Activated CD4-positive, CD25-positive, alpha-beta regulatory T cell (primary cell): Measurements from ENCODE around the gene ANXA2.
"Not testable (repeated sequence)": the region's sequence is repeated elsewhere in the genome, so short reads cannot be mapped to it uniquely, and the experiment has no call there.

ENCODE experiments used
- DNase-seq, 4 experiments: peaks; one replicate each; lab custom pipeline; 2025; lab: John Stamatoyannopoulos, UW

Gene ANXA2

DNA sequence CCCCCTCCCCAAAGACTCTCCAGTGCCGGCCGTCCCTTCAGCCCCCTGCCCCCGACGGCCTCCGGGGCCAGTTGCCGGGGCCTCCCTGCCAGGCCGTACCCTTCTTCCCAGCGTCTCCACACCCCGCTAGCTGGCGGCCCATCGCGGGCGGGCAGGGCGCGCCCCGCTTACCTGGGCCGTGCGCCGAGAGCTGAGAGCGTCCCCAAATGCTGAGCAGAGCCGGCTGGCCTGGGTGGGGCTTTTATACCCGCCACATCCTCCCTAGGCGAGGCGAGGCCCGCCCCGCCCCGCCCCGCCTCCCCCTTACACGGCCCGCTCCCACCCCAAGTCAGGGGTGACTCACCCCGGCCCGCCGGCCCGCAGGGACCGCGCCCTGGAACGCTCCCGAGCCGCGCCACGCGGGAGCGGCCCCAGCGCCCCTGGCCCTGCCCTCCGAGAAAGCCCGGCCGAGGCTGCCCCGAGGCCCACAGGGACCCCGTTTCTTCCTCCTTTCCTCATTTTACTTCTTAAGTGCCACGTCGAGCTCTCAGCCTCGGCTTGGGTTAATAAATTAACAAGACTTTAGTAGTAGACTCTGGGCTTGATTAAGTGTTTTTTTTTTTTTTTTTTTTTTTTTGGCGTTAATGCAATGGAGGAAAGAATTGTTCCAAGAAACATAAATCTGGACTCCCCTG lies at the start of gene ANXA2:
ANXA2 (minus strand) TSS at position 215 of the 674 bp plus-strand sequence. CDS start 11,911 bp downstream, outside the sequence.
- peak; percentile 57 to 85 (median 74) for DNase-seq

DNA sequence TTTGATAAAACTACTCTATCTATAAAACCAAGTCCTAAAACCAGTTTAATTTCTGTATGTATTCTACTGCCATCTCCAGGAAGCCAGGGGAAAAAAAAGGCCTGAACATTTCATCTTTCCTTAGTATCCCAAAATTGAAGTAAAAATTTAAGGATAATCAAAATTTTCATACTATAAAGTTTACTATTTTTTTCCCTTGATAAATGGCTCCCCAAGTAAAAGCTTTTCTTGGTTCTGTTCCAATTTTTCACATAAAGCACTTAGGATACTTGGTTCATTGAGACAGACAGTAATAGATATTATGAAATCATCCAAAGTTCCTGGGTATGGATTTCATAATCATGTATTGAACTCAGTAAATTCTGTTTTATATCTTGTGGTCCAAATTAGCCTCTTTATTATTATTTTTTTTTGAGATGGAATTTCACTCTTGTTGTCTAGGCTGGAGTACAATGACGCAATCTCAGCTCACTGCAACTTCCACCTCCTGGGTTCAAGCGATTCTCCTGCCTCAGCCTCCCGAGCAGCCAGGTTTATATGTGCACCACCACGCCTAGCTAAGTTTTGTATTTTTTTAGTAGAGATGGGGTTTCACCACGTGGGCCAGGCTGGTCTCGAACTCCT lies 46.6 kb upstream of the ANXA2 start:
- DNase-seq, result no peak

DNA sequence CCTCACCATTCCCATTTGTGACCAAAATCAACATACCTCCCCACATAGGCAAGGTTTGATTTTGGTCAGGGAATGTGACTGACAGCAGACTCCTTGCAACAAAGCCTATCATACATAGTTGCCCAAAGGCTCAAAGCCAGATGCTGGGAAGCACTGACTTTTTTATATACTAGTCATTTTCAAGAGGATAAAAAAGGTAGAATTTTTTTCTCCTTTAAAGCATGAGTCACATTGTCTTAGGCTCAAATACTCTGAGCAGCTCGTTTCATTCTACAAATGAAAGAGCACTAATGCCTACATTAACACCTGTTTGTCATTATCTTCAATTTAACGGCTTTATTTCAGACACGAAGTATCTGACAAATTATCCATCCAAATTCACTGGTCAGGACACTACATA lies 45.0 kb upstream of the ANXA2 start:
- DNase-seq, result no peak

DNA sequence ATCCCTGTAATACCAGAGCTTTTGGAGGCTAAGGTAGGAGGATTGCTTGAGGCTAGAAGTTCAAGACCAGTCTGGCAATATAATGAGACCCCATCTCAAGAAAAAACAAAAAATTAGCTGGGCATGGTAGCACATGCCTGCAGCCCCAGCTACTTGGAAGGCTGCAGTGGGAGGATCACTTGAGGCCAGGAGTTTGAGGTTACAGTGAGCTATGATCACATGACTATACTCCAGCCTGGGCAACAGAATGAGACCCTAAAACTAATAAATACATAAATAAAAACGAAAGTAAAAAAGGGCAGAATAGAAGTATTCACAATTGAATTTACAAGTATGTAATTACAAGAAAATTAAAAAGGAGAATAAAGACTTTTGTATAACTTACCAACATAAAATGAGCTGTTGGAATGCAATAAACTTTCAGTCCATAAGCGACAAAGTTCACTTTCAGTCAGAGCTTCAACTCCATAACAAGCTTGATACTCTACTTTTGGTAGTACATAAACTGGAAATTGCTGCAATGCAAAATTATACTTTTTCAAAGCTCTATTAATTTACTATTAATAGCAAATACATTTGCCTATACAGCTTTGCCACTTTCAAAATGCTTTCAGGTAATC lies 44.4 kb upstream of the ANXA2 start:
- DNase-seq, result no peak

DNA sequence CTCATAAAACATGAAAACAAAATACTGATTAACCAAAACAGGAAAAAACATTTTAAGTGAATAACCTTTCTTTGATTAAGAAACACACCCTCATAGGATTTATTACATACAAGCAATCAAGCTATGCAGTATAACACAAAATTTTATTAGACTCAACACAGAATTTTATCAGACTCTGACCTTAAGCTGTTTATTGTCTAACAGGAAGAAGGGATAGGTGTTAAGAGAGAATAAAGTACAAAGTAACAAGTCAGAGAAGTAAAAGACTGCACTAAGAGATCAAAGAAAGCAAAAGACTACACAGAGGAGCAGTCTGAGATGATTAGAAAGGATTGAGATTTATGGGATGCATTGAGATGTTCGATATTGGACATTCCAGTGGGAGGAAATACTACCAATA lies 43.5 kb upstream of the ANXA2 start:
- no peak for DNase-seq

DNA sequence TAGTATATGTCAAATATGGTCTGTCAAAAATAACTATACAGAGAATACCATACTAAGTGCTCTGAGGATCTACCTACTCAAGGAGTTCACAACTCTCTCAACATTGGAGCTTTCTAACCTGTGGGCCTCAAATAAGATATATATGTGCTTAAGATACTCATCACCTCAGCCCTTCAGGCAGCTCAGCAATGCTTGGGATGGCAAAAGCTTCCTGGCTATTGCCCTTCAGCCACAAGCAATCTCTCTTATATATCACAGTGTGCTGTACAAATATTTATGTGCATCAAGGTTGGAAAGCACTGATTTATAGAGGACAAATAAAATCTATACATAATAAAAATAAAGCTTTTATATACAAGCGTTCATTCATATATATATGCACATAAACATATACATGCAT lies 40.9 kb upstream of the ANXA2 start:
- no peak for DNase-seq

DNA sequence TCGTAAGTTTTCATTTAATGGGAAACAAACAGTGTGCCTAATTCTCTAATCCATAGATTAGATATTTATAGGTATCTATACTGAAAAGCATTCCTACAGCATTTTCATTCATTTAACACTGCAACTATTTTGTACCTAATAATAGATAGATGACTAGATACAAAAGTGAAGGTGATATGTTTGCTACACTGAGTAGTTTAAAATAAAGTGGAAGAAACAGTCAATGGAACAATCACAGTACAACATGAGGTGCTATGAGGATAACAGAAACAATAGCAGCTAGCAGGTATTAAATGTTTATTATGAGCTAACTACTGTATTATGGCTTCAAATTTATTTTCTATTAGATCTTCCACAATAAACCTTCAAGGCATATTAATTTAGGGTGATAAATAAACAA lies 31.1 kb upstream of the ANXA2 start:
- no peak for DNase-seq

DNA sequence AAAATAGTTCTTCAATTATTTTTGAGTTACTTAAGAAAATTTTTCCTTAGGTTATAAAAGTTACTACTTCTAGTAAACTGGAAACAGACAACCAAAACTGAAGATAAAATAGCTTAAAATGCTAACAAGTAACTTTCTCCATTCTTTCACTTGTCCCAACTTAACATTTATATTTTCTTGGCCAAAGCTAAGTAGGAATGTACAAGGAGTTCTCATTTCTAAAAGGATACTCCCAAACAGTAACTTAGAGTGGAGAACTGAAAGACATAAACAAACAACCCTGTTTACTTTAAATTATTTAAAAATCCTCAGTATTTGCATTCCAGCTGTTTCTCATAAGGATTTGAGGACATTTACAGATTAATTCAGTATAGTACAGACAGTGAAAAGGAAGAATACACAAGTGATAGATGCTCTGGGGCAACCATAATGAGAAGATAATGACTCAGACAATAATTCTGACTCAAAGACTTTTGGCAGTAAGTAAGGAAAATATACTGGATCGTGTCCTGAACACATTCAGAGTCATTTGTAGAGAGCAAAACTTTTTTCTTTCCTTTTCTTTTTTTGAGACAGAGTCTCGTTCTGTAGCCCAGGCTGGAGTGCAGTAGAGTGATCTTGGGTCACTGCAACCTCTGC lies 29.2 kb upstream of the ANXA2 start:
- DNase-seq, result no peak

DNA sequence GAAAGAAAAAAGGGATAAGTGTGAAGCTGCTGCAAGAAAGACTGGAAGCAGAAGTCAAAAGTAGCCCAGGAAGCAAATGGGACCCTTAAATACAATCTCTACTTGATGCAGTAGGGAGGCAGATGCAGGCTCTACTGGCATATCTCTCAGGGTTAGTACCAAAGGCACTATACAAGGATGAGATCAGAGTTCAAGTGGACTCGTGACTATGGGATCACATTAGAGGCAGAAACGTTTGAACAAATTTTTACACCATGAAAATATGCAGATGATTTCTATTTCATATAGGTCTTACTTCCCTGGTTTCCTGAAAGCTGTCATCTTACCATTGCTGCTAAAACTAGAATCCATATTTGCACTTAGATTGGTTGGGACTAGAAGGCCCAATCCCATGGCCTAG lies 27.7 kb upstream of the ANXA2 start:
- no peak for DNase-seq

DNA sequence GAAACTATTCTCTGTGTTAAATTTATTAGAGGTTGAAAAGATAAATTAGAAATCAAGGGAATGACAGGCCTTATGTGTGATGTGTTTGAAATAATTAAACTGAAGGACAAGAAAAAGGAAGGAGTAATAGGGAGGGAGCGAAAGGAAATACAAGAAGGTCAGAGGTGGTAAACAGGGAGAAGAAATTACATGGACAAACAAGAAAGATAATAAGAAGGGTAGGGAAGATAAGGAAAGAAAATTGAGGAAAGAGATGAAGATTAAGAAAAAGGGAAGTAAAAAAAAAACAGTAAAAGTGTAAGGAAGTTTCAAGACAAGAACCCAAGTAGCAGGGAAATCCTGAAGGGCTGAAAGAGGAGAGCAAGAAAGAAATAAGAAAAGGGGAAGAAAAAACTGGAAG lies 26.2 kb upstream of the ANXA2 start:
- DNase-seq, result no peak

DNA sequence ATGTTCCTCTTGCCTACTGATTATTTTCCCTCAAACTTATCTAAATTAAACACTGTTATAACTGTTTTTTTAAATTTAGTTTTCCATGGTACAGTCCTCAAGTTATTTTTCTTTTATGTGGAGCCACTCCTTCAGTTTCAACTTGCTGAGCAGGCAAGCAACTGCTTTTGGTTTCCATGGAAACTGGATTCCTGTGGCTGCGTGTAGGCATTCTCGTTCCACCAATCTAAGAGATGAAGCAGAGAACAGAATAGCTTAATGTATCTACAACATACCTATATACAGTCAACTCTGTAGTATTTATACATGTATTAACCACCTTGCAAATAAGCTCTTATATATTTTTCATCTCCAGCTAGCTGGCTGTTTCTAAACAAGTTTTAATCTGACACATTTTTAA lies 25.8 kb upstream of the ANXA2 start:
- DNase-seq, result no peak

DNA sequence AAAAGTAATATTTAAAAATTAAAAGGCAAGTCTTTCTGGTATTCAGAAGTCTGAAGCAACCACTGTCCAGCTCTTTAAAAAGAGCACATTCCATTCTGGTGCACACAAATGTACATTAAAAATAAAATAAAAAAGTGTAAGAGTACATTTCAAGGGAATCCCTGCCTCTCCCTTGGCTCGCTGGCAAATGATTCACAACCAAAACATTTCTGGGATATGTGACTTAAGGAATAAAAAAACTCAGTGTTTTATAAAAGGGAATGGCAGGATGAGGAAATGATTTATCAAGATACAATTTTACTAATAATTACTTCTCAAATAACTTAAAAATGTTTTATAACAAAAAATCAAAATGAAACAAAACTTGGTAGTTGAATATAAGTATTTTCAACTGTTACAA lies 23.8 kb upstream of the ANXA2 start:
- DNase-seq, result no peak

DNA sequence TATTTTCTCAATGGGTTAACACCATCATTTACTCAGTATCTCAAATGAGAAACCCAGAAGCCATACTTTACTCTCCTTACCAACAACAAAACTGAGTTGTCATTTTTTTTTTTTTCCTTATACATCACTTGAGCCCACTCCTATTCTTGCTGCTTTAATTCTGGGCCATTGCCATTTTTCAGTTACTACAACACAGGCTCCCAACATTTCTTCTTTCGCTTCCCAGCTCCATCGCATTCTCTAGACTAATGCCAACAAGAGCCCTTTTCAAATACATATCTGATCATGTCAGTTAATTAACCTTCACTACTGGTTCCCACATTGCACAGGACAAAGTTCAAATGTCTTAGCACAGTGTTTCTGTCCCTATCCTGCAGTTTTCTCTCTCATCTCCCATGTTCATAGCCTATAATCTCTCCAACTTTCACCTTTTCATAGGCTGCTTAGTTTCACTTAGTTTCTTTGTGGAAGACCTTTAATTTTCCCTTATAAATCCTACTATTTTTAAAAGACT lies 22.5 kb upstream of the ANXA2 start:
- no peak for DNase-seq

DNA sequence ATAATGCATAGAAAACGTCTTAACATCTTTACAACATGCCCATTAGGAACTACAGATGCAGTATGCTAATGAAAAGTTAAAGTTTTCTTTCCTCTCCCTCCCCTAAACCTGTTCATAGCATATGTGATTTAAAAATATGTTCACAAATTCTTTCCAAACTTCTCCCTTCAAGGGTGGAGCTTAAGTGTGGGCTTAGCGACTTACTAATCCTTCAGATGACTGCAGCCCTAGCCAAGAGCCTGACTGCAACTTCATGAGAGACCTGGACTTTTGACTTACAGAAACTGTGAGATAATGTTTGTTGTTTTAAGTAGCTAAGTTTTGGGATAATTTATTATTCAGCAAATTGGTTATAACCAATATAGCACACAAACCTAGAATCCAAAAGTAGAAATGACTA lies 22.0 kb upstream of the ANXA2 start:
- DNase-seq, result no peak

DNA sequence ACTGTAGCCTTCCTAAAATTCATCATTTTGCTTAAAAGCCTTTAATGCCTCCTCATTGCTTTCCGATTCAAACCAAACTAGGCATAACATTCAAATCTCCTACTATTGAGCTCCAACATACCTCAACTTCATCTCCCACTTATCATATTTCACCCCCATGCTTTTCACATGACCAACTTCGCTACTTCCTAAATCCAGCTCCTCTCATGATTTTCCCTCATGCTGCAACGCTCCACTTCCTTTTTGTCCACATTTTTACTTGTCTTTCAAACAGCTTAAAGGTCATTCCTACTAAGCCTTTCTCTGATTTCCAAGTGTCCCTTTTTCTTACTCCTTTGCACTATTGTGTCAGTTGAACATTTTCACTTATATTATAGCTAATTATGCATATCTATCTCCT lies 20.3 kb upstream of the ANXA2 start:
- DNase-seq, result no peak

DNA sequence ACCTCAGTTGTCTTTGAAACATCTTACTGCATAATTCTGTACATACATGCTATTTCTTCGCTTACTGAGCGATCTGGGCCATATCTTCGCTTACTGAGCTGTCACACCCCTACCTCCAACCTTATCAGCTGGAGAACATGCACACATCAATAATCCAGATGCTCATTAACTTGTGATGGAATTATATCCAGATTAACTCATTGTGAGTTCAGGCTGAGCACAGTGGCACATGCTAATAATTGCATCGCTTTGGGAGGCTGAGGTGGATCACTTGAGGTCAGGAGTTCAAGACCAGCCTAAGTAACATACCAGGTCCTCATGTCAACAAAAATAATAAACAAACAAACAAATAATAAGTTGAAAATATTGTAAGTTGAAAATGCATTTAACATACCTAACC lies 19.3 kb upstream of the ANXA2 start:
- DNase-seq, result no peak

DNA sequence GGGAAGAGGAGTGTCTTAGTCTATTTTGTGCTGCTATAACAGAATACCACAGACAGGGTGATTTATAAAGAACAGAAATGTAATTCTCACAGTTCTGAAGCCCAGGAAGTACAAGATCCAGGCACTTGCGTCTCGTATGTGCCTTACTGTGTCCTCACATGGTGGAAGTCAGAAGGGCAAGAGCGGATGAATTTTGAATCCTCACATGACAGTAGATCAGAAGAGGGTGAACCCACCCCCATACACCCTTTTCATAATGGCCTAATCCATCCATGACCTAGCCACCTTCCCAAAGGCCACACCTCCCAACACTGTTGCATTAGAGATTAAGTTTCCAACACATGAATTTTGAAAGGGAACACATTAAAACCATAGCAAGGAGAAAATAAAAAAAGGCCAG lies 18.7 kb upstream of the ANXA2 start:
- DNase-seq, result no peak

DNA sequence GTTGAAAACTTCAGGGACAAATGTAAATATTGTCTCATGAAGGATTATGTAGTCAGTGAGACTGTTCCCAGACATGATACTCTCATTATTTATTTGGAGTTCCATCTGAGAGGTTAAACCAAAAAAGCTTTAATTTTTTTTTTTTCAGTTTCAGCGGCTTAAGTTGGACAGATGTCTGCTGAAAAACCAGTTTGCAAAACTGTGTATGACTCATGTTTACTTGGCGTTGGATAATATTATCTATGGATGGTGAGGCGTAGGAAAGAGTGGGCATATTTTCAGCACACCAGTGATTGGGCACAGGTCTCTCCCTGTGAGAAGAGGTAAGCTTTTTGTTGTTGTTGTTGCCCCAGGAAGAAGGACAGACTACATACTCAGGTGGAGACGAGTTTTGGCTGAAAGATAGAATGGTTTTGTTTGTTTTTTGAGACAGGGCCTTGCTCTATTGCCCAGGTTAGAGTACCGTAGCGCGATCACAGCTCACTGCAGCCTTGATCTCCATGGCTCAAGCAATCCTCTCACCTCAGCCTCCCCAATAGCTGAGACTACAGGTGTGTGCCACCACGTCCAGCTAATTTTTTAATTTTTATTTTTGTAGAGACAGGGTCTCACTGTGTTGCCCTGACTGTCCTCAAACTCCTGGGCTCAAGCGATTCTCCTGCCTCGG lies 16.4 kb upstream of the ANXA2 start:
- DNase-seq, result no peak

DNA sequence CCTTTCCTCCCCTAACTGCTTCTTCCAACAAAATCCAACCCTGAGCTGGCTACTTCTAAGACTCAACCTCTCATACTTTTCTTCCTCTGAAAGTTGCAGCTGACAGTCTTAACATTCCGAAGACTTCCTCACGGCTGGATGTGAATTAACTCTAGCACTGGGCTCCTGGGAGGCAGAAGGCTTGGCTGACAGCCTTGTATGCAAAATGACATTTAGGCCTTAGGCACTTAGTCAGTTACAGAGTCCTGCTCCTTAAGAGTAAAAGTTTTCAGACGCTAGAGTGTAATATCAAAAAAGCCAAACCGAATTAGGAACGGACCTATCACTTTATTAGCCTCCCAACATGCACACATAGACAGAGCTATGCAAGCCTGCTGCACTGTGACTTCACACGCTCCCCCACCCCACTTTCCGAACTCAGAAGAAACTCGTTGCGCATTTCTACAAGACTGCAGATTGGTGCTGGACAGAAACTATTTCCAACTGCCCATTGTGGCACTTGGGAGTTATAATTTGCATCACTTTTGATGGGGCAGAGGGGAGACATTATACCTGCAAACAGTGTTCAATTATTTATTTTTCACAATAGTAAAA lies 15.5 kb upstream of the ANXA2 start:
- DNase-seq, result no peak

DNA sequence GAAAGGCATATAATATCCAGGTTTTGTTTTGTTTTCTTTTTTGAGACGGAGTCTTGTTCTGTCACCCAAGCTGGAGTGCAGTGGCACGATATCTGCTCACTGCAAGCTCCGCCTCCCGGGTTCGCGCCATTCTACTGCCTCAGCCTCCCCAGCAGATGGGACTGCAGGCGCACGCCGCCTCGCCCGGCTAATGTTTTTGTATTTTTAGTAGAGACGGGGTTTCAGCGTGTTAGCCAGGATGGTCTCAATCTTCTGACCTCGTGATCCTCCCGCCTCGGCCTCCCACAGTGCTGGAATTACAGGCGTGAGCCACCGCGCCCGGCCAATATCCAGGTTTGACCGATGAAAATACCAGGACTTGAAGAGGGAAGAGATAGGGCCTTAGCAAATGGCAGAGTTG lies 15.0 kb upstream of the ANXA2 start:
- DNase-seq, result not testable (repeated sequence)

DNA sequence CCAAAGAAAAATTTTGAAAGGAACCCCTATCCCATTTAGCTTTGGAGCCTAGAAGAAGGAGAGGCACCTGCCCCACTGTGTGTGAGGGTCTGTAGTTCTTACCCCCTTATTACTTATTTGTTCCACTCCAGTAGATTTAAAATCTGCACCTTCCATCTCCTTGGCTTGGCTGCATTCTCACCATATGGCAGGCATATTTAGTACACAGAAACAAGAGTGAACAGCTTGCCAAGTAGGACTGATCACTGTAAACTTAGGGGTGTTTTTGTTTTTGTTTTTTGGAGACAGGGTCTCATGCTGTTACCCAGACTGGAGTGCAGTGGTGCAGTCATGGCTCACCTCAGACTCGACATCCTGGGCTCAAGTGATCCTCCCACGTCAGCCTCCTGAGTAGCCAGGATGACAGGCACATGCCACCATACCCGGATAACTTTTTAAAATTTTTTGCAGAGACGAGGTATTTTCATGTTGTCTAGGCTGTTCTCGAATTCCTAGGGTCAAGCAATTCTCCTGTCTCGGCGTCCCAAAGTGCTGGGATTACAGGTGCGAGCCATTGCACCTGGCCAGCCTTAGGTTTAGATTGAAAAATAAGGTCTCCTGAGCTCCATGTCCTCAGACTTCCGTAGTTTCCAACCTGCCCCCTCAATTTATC lies 14.1 kb upstream of the ANXA2 start:
- no peak for DNase-seq
